Measurements from ENCODE around the gene S100A16. TPM values are rescaled to one million over a fixed set of nuclear protein-coding genes. Genes with fewer than 3 reads are reported as not detected.

S100A16 gene
- total and polyA plus RNA-seq, 12 donors: 26.2 to 128 (median 76.2) TPM

DNA sequence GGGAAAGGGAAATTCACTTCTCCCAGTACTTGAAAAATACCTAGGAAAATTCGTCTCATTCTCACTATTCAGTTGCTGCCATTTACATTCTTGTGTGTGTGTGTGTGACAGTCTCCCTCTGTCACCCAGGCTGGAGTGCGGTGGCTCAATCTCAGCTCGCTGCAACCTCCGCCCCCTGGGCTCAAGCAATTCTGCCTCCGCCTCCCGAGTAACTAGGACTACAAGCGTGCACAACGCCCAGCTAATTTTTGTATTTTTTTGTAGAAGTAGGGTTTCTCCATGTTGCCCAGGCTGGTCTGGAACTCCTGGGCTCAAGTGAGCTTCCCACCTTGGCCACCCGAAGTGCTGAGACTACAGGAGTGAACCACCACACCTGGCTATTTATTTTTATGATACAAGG is 46.7 kb upstream of the S100A16 start:
- Histone ChIP-seq H3K27ac (no peak overlapping the region), H3K27me3 (no peaks in the 10 kb centered on the region), H3K36me3 (replicated peaks in 1 of 2) (peaks cover 0 to 43% of the 10 kb centered on the region in 2 donors), H3K4me1 (replicated peaks in 1 of 2) (peaks cover 8 to 18% of the 10 kb centered on the region in 2 donors), H3K9me3 (replicated peaks in 1 of 3) (no peaks in the 10 kb centered on the region), H3K4me3 (peak overlapping the region in 1 of 4 donors; percentile 92)
- WGBS, 4 donors: 78 to 83% (median 81%) methylated on average over 9 of the region's 9 CpGs
- intact Hi-C loops (cut with DNase I): loop anchor here in 1 of 2 donors (10.0 kb wide), 1 partner anchor 85 kb away; no protein-coding TSS in a partner anchor
- no peak for TF ChIP-seq POLR2A (IDR thresholded peaks at IDR 0.05)
- TF ChIP-seq, protein P1, sequence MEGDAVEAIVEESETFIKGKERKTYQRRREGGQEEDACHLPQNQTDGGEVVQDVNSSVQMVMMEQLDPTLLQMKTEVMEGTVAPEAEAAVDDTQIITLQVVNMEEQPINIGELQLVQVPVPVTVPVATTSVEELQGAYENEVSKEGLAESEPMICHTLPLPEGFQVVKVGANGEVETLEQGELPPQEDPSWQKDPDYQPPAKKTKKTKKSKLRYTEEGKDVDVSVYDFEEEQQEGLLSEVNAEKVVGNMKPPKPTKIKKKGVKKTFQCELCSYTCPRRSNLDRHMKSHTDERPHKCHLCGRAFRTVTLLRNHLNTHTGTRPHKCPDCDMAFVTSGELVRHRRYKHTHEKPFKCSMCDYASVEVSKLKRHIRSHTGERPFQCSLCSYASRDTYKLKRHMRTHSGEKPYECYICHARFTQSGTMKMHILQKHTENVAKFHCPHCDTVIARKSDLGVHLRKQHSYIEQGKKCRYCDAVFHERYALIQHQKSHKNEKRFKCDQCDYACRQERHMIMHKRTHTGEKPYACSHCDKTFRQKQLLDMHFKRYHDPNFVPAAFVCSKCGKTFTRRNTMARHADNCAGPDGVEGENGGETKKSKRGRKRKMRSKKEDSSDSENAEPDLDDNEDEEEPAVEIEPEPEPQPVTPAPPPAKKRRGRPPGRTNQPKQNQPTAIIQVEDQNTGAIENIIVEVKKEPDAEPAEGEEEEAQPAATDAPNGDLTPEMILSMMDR (IDR thresholded peaks at IDR 0.05): no peak
- no peak for DNase-seq

DNA sequence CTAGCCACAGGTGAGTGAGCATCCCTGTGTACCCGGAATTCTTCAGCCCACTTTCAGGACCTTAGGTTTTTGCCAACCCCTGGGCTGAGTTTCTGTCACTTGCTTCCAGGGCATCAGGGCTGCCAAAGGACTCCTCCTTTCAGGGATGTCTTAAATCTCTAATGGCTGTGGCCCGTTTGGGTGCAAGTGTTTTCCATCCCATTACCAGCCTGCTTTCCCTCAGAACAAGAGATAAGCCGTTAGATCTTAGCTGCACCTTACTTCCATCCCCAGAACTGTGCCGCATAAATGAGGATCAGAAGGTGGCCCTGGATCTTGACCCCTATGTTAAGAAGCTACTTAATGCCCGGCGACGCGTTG is 46.2 kb upstream of the S100A16 start:
- no peak for DNase-seq
- peaks cover 8 to 18% of the 10 kb centered on the region in 2 donors for H3K4me1 ChIP-seq (replicated peaks in 1 of 2)
- 26 to 45% (median 35%) methylated on average over 7 to 8 of the region's 8 CpGs for WGBS, 4 donors
- no peak for TF ChIP-seq POLR2A (IDR thresholded peaks at IDR 0.05)
- TF ChIP-seq, protein P1 (IDR thresholded peaks at IDR 0.05): no peak
- no peaks in the 10 kb centered on the region for H3K27me3 ChIP-seq
- H3K9me3 ChIP-seq (replicated peaks in 1 of 3): no peaks in the 10 kb centered on the region
- peak overlapping the region; percentile 35 to 95 (median 89) for H3K4me3 ChIP-seq
- peaks cover 0 to 38% of the 10 kb centered on the region in 2 donors for H3K36me3 ChIP-seq (replicated peaks in 1 of 2)
- intact Hi-C loops (cut with DNase I): no loop called here
- peak overlapping the region in 4 of 5 donors; percentile 83 to 99 (median 96) for H3K27ac ChIP-seq

DNA sequence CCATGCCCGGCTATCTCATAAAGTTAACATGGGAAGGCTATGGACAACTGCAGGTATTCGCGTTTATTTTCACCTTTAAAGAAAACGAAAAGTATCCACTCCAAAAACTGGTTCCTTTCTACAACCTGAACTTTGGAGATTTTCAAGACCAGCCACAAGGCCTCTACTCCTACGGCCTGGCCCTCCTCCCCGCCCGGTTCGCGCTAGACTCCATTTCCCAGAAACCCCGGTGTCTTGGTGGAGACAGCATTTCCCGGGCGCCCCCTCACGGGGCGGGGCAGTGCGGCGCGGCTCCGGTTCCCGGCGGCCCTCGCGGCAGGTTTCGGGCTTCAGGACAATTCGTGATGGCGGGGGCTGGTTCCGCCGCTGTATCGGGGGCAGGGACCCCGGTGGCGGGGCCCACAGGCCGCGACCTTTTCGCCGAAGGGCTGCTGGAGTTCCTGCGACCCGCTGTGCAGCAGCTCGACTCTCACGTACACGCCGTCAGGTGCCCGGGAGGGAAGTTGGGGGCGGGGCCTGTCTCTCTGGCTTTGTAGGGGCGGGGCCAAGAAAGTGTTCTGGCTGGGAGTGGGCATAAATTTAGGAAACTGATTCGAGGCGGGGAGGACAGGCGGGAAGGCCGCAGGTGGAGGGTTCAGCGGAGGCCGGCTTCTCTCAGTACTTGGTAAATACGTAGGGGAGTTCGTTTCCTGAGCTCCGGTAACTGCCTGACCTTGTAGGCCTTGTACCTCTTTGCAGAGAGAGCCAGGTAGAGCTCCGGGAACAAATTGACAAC is 45.6 kb upstream of the S100A16 start, which contains the start of gene SNAPIN:
TSS of gene SNAPIN (plus strand) at position 304 of the 775 bp plus-strand sequence. CDS start at position 345, 41 bp downstream.
- Histone ChIP-seq H3K27ac (peak within 1 kb of the TSS; percentile 72 to 99 (median 96)), H3K9me3 (replicated peaks in 1 of 3) (no peaks in the 10 kb centered on the region), H3K36me3 (replicated peaks in 1 of 2) (peaks cover 0 to 32% of the 10 kb centered on the region in 2 donors), H3K4me3 (peak within 1 kb of the TSS; percentile 35 to 95 (median 89)), H3K4me1 (replicated peaks in 1 of 2) (peaks cover 10 to 18% of the 10 kb centered on the region in 2 donors), H3K27me3 (no peaks in the 10 kb centered on the region)
- peak; percentile 87 to 95 (median 93) for DNase-seq
- TF ChIP-seq, protein P1 (IDR thresholded peaks at IDR 0.05): peak in 1 of 6 experiments; percentile 19
- TF ChIP-seq POLR2A (IDR thresholded peaks at IDR 0.05): peak; percentile 43 to 53
- intact Hi-C loops (cut with DNase I): no loop called here
- 2 to 3% (median 2%) methylated on average over 35 to 53 of the region's 53 CpGs for WGBS, 4 donors

DNA sequence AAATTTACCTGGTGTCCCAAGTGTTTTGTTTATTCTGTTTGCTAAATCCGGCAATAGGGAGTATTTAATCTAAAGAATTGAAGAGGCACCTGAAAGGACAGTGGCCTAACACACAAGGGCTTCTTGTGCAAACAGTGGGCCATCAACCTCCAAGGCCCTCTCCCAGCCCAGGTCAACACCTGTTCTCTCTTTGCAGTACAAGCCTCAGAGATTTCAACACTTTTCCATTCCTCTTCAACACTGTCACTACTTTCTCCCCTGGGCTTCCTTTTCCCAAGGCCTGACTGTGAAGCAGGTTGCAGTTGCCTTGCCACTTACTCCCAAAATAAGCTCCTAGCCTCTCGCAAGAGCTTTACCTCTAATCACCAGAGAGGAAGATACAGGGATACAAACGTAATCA is 42.4 kb upstream of the S100A16 start:
- Histone ChIP-seq H3K4me3 (no peak overlapping the region), H3K27me3 (no peaks in the 10 kb centered on the region), H3K4me1 (replicated peaks in 1 of 2) (peaks cover 22 to 27% of the 10 kb centered on the region in 2 donors), H3K27ac (no peak overlapping the region), H3K9me3 (replicated peaks in 1 of 3) (no peaks in the 10 kb centered on the region), H3K36me3 (replicated peaks in 1 of 2) (no peaks in the 10 kb centered on the region)
- DNase-seq: no peak
- intact Hi-C loops (cut with DNase I): no loop called here
- TF ChIP-seq, protein P1 (IDR thresholded peaks at IDR 0.05): no peak
- TF ChIP-seq POLR2A (IDR thresholded peaks at IDR 0.05): no peak
- 81 to 93% (median 89%) methylated on average over 3 of the region's 3 CpGs for WGBS, 4 donors
